H54 (cell line): ENCODE results near the gene ATP13A1.

Source experiments
- DNase-seq: peaks from one replicate; pipeline ENCODE4 v3.0.0; 2011; ENCODE audit warnings: low spot score, mixed read lengths; ENCODE audit not compliant: insufficient read length
- FAIRE-seq: peaks from 3 replicates; lab custom pipeline; 2011; peaks lifted over from hg19 to GRCh38; lab: Jason Lieb, UNC
- POLR2A ChIP-seq: IDR thresholded peaks from 2 replicates; pipeline ENCODE4 v1.6.1; 2011; ENCODE audit warnings: low read depth, mild to moderate bottlenecking, low read length

The ATP13A1 gene

DNA sequence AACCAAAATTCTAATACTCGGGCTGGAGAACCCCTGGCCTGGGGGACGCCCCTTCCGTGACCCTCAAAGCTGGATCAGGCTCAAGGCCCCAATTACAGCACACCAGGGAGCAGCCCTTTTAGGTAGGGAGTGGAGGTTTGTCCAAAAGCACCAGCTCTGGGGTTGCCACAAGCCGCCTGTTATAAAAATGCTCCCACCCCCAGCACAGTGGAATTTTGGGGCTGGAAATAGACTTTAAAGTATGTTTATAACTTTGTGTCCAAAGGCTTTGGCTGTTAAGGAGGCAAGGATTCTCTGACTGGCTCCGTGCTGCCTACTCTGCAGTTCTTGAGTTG, 19.5 kb downstream of the ATP13A1 start:
- DNase-seq (no peak), FAIRE-seq (no peak)
- no peak for TF ChIP-seq POLR2A

DNA sequence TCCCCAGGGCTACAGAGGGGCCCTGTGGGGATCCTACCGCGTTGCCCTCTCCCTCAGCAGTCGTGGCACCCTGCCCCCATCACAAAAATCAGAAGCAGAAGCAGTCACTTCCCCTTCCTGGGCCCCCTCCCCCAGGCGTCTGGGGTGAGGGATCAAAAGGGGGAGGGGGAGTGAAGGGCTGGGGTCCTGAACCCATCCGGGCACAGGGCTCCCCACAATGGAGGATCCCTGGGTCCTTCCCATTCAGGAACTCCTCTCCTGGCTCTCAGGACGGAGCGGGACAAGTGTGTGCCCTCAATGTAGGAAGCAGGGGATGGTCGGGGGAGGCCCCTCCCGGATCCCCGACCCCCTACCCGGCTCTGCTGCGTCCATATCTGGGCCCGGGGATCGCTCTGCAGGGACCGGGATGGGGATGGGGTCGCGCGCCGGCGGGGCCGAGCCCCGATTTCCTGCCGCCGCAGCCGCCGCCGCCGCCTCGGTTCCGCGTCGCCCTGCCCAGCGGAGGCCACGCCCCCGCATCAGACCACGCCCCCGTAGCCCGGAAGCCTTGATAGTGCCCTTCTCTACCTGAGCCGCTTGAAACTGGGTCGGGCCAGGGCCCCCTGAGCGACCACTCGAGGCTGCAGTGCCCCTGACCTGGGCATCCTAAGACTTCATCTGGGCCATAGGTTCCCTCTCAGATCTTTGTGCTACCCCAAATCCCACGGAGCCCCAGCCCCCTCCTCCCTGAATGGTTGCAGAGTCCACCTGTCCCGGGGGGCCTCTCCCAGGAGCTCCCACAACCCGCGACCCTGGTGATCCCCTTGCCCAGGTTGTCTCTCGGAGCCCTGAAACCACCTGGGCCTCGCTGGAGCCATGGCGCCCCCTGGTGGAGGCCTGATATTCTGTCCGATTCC, 20.1 kb downstream of the ATP13A1 start, which contains the start of gene GMIP:
Gene GMIP, minus strand, starts transcription at position 500 of the 896 bp plus-strand sequence. Its CDS starts 128 bp downstream, at position 372.
- DNase-seq: peak; percentile 84
- no peak for FAIRE-seq
- TF ChIP-seq POLR2A: peak; percentile 26; the same call in 1 of the 2 replicates

DNA sequence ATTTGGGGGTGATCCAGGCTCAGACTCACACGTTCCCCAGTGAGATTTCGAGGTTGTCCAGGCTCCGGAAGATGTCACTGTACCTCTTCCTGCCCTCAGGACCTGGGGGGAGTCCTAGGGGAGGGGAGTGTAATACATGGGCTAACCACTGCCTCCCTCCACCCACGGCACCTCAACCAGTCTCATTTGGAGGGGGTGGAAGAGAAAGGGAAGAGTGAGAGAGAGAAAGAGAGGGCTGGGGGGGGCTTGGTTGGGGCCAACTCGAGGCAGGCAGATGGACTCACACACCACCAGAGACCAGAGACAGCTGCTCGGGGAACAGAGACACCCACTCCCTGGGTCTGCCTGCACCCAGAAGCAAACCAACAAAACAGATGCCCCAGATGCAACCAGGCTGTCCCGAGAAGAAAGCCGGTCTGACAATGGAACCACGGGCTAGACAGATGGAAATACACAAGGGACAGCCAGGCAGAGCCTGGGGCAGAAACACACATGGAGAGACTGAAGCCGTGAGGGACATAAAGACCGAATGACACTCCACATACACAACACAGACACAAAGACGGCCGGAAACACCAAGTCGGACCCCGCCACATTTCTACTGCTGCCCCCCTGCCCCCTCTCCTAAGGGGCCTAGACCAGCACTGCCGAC, 20.8 kb downstream of the ATP13A1 start:
- FAIRE-seq: no peak
- DNase-seq: peak; percentile 60
- no peak for TF ChIP-seq POLR2A

DNA sequence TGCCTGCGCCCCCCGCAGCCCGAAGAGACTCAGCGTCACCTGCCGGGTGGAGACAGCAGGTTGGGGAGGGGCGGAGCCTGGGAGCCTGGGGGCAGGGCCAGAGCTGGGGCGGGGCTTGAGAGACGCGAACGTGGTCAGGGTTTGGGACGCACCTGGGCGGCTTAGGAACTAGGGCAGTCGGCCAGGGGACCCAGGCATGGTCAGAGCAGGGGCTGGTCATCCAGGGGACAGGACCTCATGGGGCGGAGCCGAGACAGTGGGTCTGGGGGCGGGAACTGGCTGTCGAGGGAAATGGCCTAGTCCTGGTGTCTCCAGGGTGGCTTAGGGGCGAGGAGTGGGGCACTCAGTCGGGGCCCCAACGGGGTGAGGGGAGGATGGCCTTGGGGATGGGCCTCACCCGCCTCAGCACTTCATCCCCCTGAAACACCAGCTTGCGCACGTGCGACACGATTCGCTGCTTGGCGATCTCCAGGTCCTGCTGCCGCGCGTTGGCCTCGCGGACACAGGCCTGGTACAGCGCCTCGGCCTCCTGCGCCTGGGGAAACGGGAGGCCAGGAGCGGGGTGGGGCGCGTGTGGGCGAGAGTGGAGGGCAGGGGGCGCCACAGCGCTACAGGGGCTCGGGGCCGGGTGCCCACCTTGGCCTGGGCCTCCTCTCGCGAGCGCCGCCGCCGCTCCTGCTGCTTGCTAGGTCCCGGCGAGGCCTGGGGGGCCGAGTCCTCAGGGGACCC, 25.8 kb downstream of the ATP13A1 start:
- DNase-seq: no peak
- no peak for TF ChIP-seq POLR2A
- FAIRE-seq: no peak

- no peak for TF ChIP-seq POLR2A
- DNase-seq: no peak
- FAIRE-seq: no peak
Observed at GRCh38 chr19:19637186-19637522, 26.3 kb downstream of the ATP13A1 start.

DNA sequence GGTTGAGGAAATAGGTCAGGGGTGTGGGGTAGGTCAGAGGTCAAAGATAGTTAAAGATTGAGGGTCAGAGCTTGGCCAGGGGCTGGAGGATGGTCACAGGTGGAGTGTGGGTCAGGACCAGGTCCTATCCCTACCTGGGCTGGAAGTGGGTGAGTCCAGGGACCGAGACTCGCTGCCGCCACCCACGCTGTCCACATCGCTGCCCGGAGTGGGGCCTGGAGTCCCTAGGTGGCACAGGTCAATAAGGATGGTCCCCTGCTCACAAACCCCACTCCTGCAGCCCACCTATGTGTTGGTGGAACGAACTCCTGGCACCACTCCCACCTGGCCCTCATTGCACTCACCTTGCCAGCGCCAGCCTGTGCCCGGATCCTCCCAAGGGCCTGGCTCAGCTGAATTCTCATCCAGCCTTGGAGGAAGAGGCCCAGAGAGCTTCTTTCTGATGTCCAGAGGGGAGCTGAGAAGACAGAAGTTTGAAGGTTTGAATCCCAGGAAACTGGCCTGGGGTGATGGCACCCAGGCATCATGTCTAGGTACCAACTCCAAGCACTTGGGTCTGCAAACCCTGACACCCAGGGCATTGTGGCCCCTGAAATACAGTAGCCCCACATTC, 26.8 kb downstream of the ATP13A1 start:
- DNase-seq: no peak
- TF ChIP-seq POLR2A: no peak
- no peak for FAIRE-seq

DNA sequence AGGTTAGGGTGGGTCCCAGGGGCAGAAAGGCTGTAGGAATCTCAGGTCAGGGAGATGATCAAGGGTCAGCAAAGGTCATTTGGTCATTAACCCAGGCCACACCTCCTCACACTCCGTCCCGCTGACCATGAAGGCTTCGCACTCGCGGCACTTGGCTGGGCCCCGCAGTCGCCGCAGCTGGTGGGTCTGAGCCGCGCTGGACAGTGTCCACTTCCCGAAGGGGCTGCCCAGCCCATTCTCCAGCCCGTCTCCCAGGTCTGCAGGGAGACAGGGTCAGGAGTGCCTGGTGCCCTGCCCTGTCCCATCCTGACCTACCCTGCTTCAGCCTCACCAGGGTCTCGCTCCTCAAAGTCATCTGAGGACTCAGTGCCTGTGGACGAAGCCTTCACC, 28.2 kb downstream of the ATP13A1 start:
- TF ChIP-seq POLR2A: no peak
- FAIRE-seq (no peak), DNase-seq (no peak)

DNA sequence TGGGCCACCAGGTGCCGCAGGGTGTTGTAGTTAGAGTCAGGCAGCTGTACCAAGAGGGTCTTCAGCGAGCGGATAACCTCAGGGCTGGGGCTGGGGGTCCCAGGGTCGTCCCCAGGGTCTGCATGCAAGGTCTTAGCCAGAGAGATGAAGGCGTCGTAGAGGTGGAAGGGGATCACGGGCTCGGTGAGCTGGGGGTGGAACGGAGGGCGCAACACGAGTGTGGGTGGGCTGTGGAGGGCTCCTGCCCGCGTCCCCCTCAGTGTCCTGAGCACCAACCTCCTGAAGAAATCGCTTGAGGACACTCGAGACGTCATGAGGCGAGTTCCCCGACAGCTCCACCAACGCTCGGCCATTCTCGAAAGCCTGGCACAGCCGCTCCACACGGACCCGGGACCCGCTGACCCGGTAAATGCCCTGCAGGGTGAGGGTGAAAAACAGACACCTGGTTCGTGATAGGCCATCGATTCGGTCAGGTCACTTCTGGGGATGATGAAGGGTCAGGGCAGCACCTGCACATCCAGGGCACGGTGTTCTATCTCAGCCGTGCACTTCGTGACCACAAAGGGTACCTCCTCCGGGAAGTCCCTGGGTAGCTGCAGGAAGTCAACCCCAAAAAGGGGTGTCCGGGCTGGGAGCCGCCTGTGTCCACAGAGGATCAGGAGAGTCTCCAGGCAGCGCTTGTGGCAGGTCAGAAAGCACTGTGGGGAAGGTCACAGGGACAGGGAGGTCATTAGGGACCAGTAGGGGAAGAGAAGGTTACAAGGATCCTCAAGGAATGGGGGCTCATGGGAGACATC, 28.8 kb downstream of the ATP13A1 start:
- no peak for TF ChIP-seq POLR2A
- DNase-seq (no peak), FAIRE-seq (no peak)

DNA sequence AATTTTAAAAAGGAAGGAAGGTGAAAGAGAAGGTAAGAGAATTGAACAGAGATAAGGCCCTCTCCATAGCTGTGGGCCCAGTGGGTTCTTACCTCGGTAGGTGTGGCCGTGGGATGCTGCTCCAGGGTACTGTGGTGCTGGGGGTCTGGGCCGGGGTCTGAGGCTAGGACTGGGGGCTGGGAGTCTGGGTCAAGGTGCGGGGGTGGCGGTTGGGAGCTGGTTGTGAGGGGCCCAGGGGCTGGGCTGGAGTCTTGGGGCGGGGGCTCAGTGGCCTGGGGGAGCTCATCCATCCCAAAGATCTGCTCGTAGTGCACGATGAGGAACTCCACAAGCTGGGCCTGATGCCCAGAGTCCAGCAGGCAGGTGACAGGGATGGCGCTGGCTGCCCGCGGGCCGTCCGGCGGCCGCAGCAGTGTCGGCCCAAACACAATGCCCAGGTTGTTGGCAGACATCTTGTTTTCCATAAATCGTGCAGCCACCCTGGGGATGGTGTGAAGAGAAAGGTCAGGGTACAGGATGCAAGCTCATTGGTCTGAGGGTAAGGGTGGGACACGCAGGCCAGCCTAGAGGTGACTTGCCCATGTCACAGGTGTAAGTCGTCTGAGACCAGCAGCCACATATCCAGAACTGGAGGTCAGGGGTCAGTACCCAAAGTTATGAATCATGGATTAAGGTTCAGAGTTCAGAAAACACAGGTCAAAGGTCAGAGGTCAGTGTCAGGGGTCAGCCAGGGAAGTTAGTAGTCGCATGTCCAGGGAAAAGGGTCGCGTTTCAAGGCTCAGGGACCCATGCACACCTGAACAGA, 29.6 kb downstream of the ATP13A1 start:
- no peak for DNase-seq
- no peak for FAIRE-seq
- no peak for TF ChIP-seq POLR2A

- TF ChIP-seq POLR2A: no peak
- no peak for FAIRE-seq
- no peak for DNase-seq
Observed at GRCh38 chr19:19632661-19633060, 30.8 kb downstream of the ATP13A1 start.

- TF ChIP-seq POLR2A: no peak
- FAIRE-seq (no peak), DNase-seq (no peak)
Observed at GRCh38 chr19:19631346-19631745, 32.1 kb downstream of the ATP13A1 start.

GRCh38 chr19:19630426-19630825, 33.0 kb downstream of the ATP13A1 start:
- DNase-seq (no peak), FAIRE-seq (no peak)
- no peak for TF ChIP-seq POLR2A
